PC-3 (cell line): ENCODE measurements around the gene PTPRD.

Experiments used
- CTCF ChIP-seq: fragments of 300-600 bp; sonication (generic); conservative IDR thresholded peaks from 2 replicates; pipeline ENCODE4 v1.5.1; 2017; ENCODE audit warnings: antibody characterized with exemption, low read depth, mild to moderate bottlenecking, low read length
- EZH2 ChIP-seq: fragments of 300-600 bp; sonication (generic); IDR thresholded peaks from one replicate; pipeline ENCODE4 v1.6.1; 2017; ENCODE audit warnings: antibody characterized with exemption, mild to moderate bottlenecking, low read length; ENCODE audit not compliant: unreplicated experiment

- TF ChIP-seq CTCF, result no peak
- no peak for TF ChIP-seq EZH2
These were observed 15.0 kb downstream of the PTPRD start for GRCh38 chr9:10597801-10598200.
